Caco-2 (cell line): ENCODE results near the gene RPE65. TPM values are rescaled to one million over a fixed set of nuclear protein-coding genes. Genes with fewer than 3 reads are reported as not detected.

ENCODE experiments used
- BruUV-seq: library from RNA; stranded (reverse); fragments of 400-500 nt; replicated peaks from 2 replicates; lab custom pipeline; 2021; lab: Mats Ljungman, UMichigan
- CTCF ChIA-PET: fragments of 300-600 bp; sonication (Branson Sonifier 250); formaldehyde crosslinking; loops from one replicate; lab custom pipeline; 2022; ENCODE audit warnings: antibody characterized with exemption; lab: Charles Lee
- POLR2A ChIA-PET: fragments of 300-600 bp; sonication (Branson Sonifier 250); formaldehyde crosslinking; loops from one replicate; lab custom pipeline; 2022; ENCODE audit warnings: antibody characterized with exemption; lab: Charles Lee
- DNase-seq, 2 experiments: peaks; one replicate each; pipeline versions ENCODE4 v3.0.0 to v3.0.0-alpha.2; 2020 to 2022
- H3K27me3 ChIP-seq: replicated peaks from 2 replicates; pipeline ENCODE4 v1.6.0; 2011; ENCODE audit warnings: low read length; ENCODE audit not compliant: control insufficient read depth, insufficient read depth
- H3K36me3 ChIP-seq: 2 replicates; pipeline ENCODE4 v1.5.1; 2011; ENCODE audit warnings: low read length; ENCODE audit not compliant: control insufficient read depth, insufficient read depth
- H3K4me1 ChIP-seq: fragments of 250-450 bp; sonication (Bioruptor Pico); 2 replicates; pipeline ENCODE4 v1.5.1; 2020; ENCODE audit warnings: mild to moderate bottlenecking
- H3K4me3 ChIP-seq: 2 replicates; pipeline ENCODE4 v1.5.1; 2011; ENCODE audit warnings: low read depth, mild to moderate bottlenecking, control low read depth, low read length
- H3K9me3 ChIP-seq: fragments of 250-450 bp; sonication (Bioruptor Pico); 2 replicates; pipeline ENCODE4 v1.5.1; 2020; ENCODE audit warnings: mild to moderate bottlenecking, moderate library complexity
- H3K27ac Mint-ChIP-seq: one replicate; pipeline ENCODE4 v1.8.0; 2022; ENCODE audit warnings: mixed read lengths; ENCODE audit not compliant: unreplicated experiment
- H3K27me3 Mint-ChIP-seq: one replicate; pipeline ENCODE4 v1.8.0; 2022; ENCODE audit warnings: mixed read lengths; ENCODE audit not compliant: insufficient read depth, unreplicated experiment
- H3K36me3 Mint-ChIP-seq: one replicate; pipeline ENCODE4 v1.8.0; 2022; ENCODE audit warnings: mild to moderate bottlenecking, mixed read lengths; ENCODE audit not compliant: insufficient read depth, unreplicated experiment
- H3K4me1 Mint-ChIP-seq: one replicate; pipeline ENCODE4 v1.8.0; 2022; ENCODE audit warnings: low read depth, mixed read lengths; ENCODE audit not compliant: unreplicated experiment
- H3K4me3 Mint-ChIP-seq: one replicate; pipeline ENCODE4 v1.8.0; 2022; ENCODE audit warnings: mild to moderate bottlenecking, moderate library complexity, mixed read lengths; ENCODE audit not compliant: unreplicated experiment
- H3K9me3 Mint-ChIP-seq: one replicate; pipeline ENCODE4 v1.8.0; 2022; ENCODE audit warnings: mixed read lengths; ENCODE audit not compliant: unreplicated experiment
- CTCF ChIP-seq, 2 experiments: fragments of 200-600 bp in 1 of 2; IDR thresholded peaks; 1 replicate in 1 of 2; 2 replicates in 1 of 2; pipeline versions ENCODE4 v1.5.1 to v1.8.0; 2011 to 2022; ENCODE audit warnings: antibody characterized with exemption in 1 of 2, control low read depth in 1 of 2, inconsistent platforms in 1 of 2, low read depth in 1 of 2, low read length in 1 of 2, mild to moderate bottlenecking in 1 of 2, moderate library complexity in 1 of 2; ENCODE audit not compliant: insufficient read depth in 1 of 2, severe bottlenecking in 1 of 2, unreplicated experiment in 1 of 2
- intact Hi-C: fragments of 100-400 bp; cut with micrococcal nuclease; formaldehyde crosslinking; loops from one replicate; pipeline ENCODE4 v1.10.0; 2022; ENCODE audit not compliant: unreplicated experiment
- total RNA-seq: library from RNA; stranded (reverse); gene quantifications from 2 replicates; pipeline ENCODE4 v1.2.3, GENCODE V29; 2022

The RPE65 gene
- total RNA-seq, 1 experiment from 2014 or later = not detected

- Histone ChIP-seq H3K4me3 (no peak overlapping the region), H3K4me1 (no peaks in the 10 kb centered on the region), H3K9me3 (no peaks in the 10 kb centered on the region), H3K27me3 (no peaks in the 10 kb centered on the region), H3K36me3 (no peaks in the 10 kb centered on the region)
- no peaks in the 10 kb centered on the region for H3K27me3 Mint-ChIP-seq
- TF ChIP-seq CTCF (IDR thresholded peaks at IDR 0.05; ENCODE audit: insufficient read depth in 1 of 2, low read depth in 1 of 2, low read length in 1 of 2, severe bottlenecking in 1 of 2, unreplicated experiment in 1 of 2) = no peak
- ChIA-PET POLR2A (no interaction called here), CTCF (no interaction called here)
- H3K36me3 Mint-ChIP-seq = no peaks in the 10 kb centered on the region
- H3K4me3 Mint-ChIP-seq = no peak overlapping the region
- no peak for DNase-seq
- no peaks in the 10 kb centered on the region for H3K4me1 Mint-ChIP-seq
- intact Hi-C loops = no loop called here
- BruUV-seq = no TSS peak
- H3K9me3 Mint-ChIP-seq = no peaks in the 10 kb centered on the region
- no peak overlapping the region for H3K27ac Mint-ChIP-seq
Observed at GRCh38 chr1:68456202-68456601, 6.4 kb upstream of the RPE65 start.

GRCh38 chr1:68454534-68454933 lies 4.8 kb upstream of the RPE65 start:
- Mint-ChIP-seq H3K36me3 (no peaks in the 10 kb centered on the region), H3K27ac (no peak overlapping the region), H3K4me3 (no peak overlapping the region), H3K4me1 (no peaks in the 10 kb centered on the region), H3K9me3 (no peaks in the 10 kb centered on the region), H3K27me3 (no peaks in the 10 kb centered on the region)
- Histone ChIP-seq H3K36me3 (no peaks in the 10 kb centered on the region), H3K4me1 (no peaks in the 10 kb centered on the region), H3K27me3 (no peaks in the 10 kb centered on the region), H3K9me3 (no peaks in the 10 kb centered on the region), H3K4me3 (no peak overlapping the region)
- BruUV-seq = no TSS peak
- ChIA-PET POLR2A (no interaction called here), CTCF (no interaction called here)
- intact Hi-C loops = no loop called here
- no peak for TF ChIP-seq CTCF (IDR thresholded peaks at IDR 0.05; ENCODE audit: insufficient read depth in 1 of 2, low read depth in 1 of 2, low read length in 1 of 2, severe bottlenecking in 1 of 2, unreplicated experiment in 1 of 2)
- no peak for DNase-seq

GRCh38 chr1:68453060-68453670 lies 3.4 kb upstream of the RPE65 start:
- no peaks in the 10 kb centered on the region for H3K36me3 Mint-ChIP-seq
- no peak overlapping the region for H3K27ac Mint-ChIP-seq
- Histone ChIP-seq H3K27me3 (no peaks in the 10 kb centered on the region), H3K36me3 (no peaks in the 10 kb centered on the region), H3K9me3 (no peaks in the 10 kb centered on the region), H3K4me1 (no peaks in the 10 kb centered on the region), H3K4me3 (no peak overlapping the region)
- DNase-seq = no peak
- ChIA-PET CTCF (no interaction called here), POLR2A (no interaction called here)
- intact Hi-C loops = no loop called here
- no peak overlapping the region for H3K4me3 Mint-ChIP-seq
- BruUV-seq = no TSS peak
- H3K4me1 Mint-ChIP-seq = no peaks in the 10 kb centered on the region
- no peaks in the 10 kb centered on the region for H3K27me3 Mint-ChIP-seq
- no peak for TF ChIP-seq CTCF (IDR thresholded peaks at IDR 0.05; ENCODE audit: insufficient read depth in 1 of 2, low read depth in 1 of 2, low read length in 1 of 2, severe bottlenecking in 1 of 2, unreplicated experiment in 1 of 2)
- H3K9me3 Mint-ChIP-seq = no peaks in the 10 kb centered on the region
